Neural progenitor cell (in vitro differentiated cells): ENCODE results near the gene BGN.

Experiments used
- CTCF ChIP-seq: fragments of 200-600 bp; sonication (generic); IDR thresholded peaks from 2 replicates; pipeline ENCODE4 v1.5.1; 2017; ENCODE audit warnings: antibody characterized with exemption, mild to moderate bottlenecking
- EZH2 ChIP-seq: fragments of 200-600 bp; sonication (generic); IDR thresholded peaks from 2 replicates; pipeline ENCODE4 v1.6.1; 2017; ENCODE audit warnings: antibody characterized with exemption, mild to moderate bottlenecking, moderate library complexity
- EZH2phosphoT487 ChIP-seq: fragments of 200-600 bp; sonication (generic); IDR thresholded peaks from 2 replicates; pipeline ENCODE4 v1.6.1; 2017; ENCODE audit warnings: antibody characterized with exemption

GRCh38 chrX:153549807-153550206 lies 55.0 kb downstream of the BGN start:
- TF ChIP-seq CTCF (no peak), EZH2 (no peak), EZH2phosphoT487 (no peak)
